Muscle layer of colon (tissue), 2 donors: Measurements from ENCODE around the gene DNMT3A.

Experiments
- H3K27ac ChIP-seq: one replicate; pipeline ENCODE4 v1.7.0; 2013; ENCODE audit warnings: low read depth, mild to moderate bottlenecking, low read length, moderate library complexity
- H3K27me3 ChIP-seq, 2 donors: one replicate each; pipeline ENCODE4 v1.7.0; 2013; ENCODE audit warnings: low read length in 2 of 2, mild to moderate bottlenecking in 2 of 2; ENCODE audit not compliant: insufficient read depth in 2 of 2, control insufficient read depth in 1 of 2
- H3K36me3 ChIP-seq: one replicate; pipeline ENCODE4 v1.7.0; 2013; ENCODE audit warnings: mild to moderate bottlenecking, low read length; ENCODE audit not compliant: insufficient read depth
- H3K4me1 ChIP-seq: one replicate; pipeline ENCODE4 v1.7.0; 2013; ENCODE audit warnings: mild to moderate bottlenecking, low read length; ENCODE audit not compliant: insufficient read depth
- H3K4me3 ChIP-seq, 2 donors: one replicate each; pipeline ENCODE4 v1.7.0; 2013; ENCODE audit warnings: low read length in 2 of 2, low read depth in 1 of 2, mild to moderate bottlenecking in 1 of 2, moderate library complexity in 1 of 2
- H3K9ac ChIP-seq: one replicate; pipeline ENCODE4 v1.7.0; 2013; ENCODE audit warnings: low read length
- H3K9me3 ChIP-seq: one replicate; pipeline ENCODE4 v1.7.0; 2013; ENCODE audit warnings: mild to moderate bottlenecking, low read length
- donor health status: abdominal sarcoma.
- donor health status: Adenocarcinoma of cecum.

DNMT3A gene

GRCh38 chr2:25257931-25258846, 83.5 kb downstream of the DNMT3A start:
- Histone ChIP-seq H3K4me3 (no peak overlapping the region), H3K36me3 (peaks cover 19% of the 10 kb centered on the region), H3K27ac (peak overlapping the region; percentile 7), H3K9ac (no peak overlapping the region), H3K9me3 (no peaks in the 10 kb centered on the region), H3K4me1 (peaks cover 24% of the 10 kb centered on the region), H3K27me3 (no peaks in the 10 kb centered on the region)

GRCh38 chr2:25257032-25257552, 84.6 kb downstream of the DNMT3A start:
- Histone ChIP-seq H3K9ac (peak overlapping the region; percentile 11), H3K27me3 (no peaks in the 10 kb centered on the region), H3K27ac (peak overlapping the region; percentile 42), H3K36me3 (peaks cover 19% of the 10 kb centered on the region), H3K9me3 (no peaks in the 10 kb centered on the region), H3K4me1 (peaks cover 30% of the 10 kb centered on the region), H3K4me3 (peak overlapping the region in 1 of 2 donors; percentile 11)

- peak overlapping the region in 1 of 2 donors; percentile 11 for H3K4me3 ChIP-seq
- H3K27me3 ChIP-seq = no peaks in the 10 kb centered on the region
- H3K27ac ChIP-seq = no peak overlapping the region
- peak overlapping the region; percentile 11 for H3K9ac ChIP-seq
- H3K36me3 ChIP-seq = peaks cover 19% of the 10 kb centered on the region
- H3K4me1 ChIP-seq = peaks cover 32% of the 10 kb centered on the region
- no peaks in the 10 kb centered on the region for H3K9me3 ChIP-seq
Measured at GRCh38 chr2:25256488-25256875, 85.2 kb downstream of the DNMT3A start.

GRCh38 chr2:25255745-25256487, 85.8 kb downstream of the DNMT3A start:
- no peak overlapping the region for H3K9ac ChIP-seq
- peaks cover 19% of the 10 kb centered on the region for H3K36me3 ChIP-seq
- no peak overlapping the region for H3K27ac ChIP-seq
- H3K9me3 ChIP-seq = no peaks in the 10 kb centered on the region
- no peak overlapping the region for H3K4me3 ChIP-seq
- no peaks in the 10 kb centered on the region for H3K27me3 ChIP-seq
- H3K4me1 ChIP-seq = peaks cover 36% of the 10 kb centered on the region

- peaks cover 19% of the 10 kb centered on the region for H3K36me3 ChIP-seq
- H3K27ac ChIP-seq = no peak overlapping the region
- peaks cover 36% of the 10 kb centered on the region for H3K4me1 ChIP-seq
- H3K9me3 ChIP-seq = no peaks in the 10 kb centered on the region
- H3K4me3 ChIP-seq = no peak overlapping the region
- H3K9ac ChIP-seq = no peak overlapping the region
- H3K27me3 ChIP-seq = no peaks in the 10 kb centered on the region
Measured at GRCh38 chr2:25254961-25255360, 86.8 kb downstream of the DNMT3A start.

GRCh38 chr2:25253153-25253626, 88.5 kb downstream of the DNMT3A start:
- H3K4me3 ChIP-seq = peak overlapping the region in 1 of 2 donors; percentile 41
- peak overlapping the region; percentile 72 for H3K27ac ChIP-seq
- H3K4me1 ChIP-seq = peaks cover 35% of the 10 kb centered on the region
- peaks cover 20% of the 10 kb centered on the region for H3K36me3 ChIP-seq
- H3K9ac ChIP-seq = peak overlapping the region; percentile 41
- no peaks in the 10 kb centered on the region for H3K27me3 ChIP-seq
- H3K9me3 ChIP-seq = no peaks in the 10 kb centered on the region

GRCh38 chr2:25252291-25253152, 89.2 kb downstream of the DNMT3A start:
- H3K4me3 ChIP-seq = peak overlapping the region; percentile 41 to 64
- H3K9me3 ChIP-seq = no peaks in the 10 kb centered on the region
- peak overlapping the region; percentile 72 for H3K27ac ChIP-seq
- no peaks in the 10 kb centered on the region for H3K27me3 ChIP-seq
- H3K36me3 ChIP-seq = peaks cover 26% of the 10 kb centered on the region
- H3K9ac ChIP-seq = peak overlapping the region; percentile 41
- H3K4me1 ChIP-seq = peaks cover 28% of the 10 kb centered on the region

GRCh38 chr2:25251422-25252273, 90.1 kb downstream of the DNMT3A start:
- H3K9ac ChIP-seq = no peak overlapping the region
- H3K27ac ChIP-seq = peak overlapping the region; percentile 19
- H3K36me3 ChIP-seq = peaks cover 35% of the 10 kb centered on the region
- peak overlapping the region; percentile 42 to 55 for H3K4me3 ChIP-seq
- no peaks in the 10 kb centered on the region for H3K9me3 ChIP-seq
- peaks cover 20% of the 10 kb centered on the region for H3K4me1 ChIP-seq
- H3K27me3 ChIP-seq = no peaks in the 10 kb centered on the region

GRCh38 chr2:25251071-25251421, 90.7 kb downstream of the DNMT3A start:
- Histone ChIP-seq H3K4me1 (peaks cover 14% of the 10 kb centered on the region), H3K4me3 (peak overlapping the region; percentile 42 to 55), H3K27ac (no peak overlapping the region), H3K27me3 (no peaks in the 10 kb centered on the region), H3K36me3 (peaks cover 36% of the 10 kb centered on the region), H3K9me3 (no peaks in the 10 kb centered on the region), H3K9ac (no peak overlapping the region)

- H3K4me3 ChIP-seq = no peak overlapping the region
- no peak overlapping the region for H3K9ac ChIP-seq
- H3K36me3 ChIP-seq = peaks cover 36% of the 10 kb centered on the region
- peaks cover 13% of the 10 kb centered on the region for H3K4me1 ChIP-seq
- H3K27me3 ChIP-seq = no peaks in the 10 kb centered on the region
- H3K9me3 ChIP-seq = no peaks in the 10 kb centered on the region
- H3K27ac ChIP-seq = no peak overlapping the region
Measured at GRCh38 chr2:25250331-25251070, 91.2 kb downstream of the DNMT3A start.
